Measurements from ENCODE around the gene JOSD1.

JOSD1 gene

GRCh38 chr22:38712486-38713207, 11.9 kb upstream of the JOSD1 start:
- DNase-seq (ENCODE audit: low spot score), result no peak

DNA sequence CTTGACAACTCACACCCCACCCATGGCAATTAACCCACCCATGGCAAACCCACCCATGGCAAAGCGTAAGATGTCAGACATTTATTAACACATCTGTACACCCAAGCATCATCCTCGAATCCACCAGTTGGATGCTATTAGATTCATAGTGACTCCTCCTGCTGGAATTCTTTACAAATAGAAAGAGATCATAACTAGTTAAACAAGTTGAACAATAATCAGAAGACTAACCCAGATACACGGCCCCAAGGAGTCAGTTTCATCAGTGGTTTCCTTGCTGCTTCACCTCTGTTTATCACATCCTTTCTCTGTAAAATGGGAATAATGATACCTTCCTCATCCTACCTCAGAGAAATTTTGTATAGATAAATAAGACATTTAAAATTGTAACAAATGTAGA, 10.1 kb upstream of the JOSD1 start:
- no peak for DNase-seq (ENCODE audit: low spot score)

DNA sequence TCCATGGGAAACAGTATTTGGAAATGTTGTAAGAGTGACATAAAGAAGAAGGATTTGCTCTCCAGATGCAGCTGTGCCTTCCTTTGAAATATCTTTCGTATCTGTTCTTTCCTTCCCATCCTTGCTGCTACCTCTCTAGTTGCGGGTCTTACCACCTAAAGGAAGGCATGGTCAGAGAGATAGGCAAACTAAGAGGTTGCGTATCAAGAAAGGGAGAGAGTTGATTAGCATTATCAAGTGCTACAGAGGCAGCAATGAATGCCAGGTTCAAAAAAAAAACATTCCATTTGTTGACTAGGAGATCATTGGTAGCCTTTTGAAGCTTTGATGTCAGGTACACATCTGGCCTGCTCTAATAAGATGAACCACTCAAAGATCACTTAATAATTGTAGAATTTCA, 9.6 kb upstream of the JOSD1 start:
- no peak for DNase-seq (ENCODE audit: low spot score)

DNA sequence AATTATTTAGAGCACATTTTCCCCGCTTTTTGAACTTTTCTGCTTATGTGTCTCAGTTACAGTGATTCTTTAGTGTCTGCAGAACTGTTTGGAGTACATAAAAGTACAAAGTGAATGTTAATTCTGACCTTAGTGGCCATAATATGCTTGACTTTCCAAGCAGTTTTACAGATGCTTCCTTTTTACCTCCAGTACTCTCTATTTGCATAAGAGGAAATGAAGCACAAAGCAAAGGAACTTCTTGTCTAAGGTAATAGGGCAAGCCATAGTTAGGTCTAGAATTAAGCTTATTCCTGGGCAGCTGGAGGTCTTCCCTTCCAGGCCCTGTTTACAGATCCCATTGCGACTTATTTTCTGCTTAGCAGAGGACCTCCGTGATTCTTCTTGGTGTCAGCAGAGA, 8.6 kb upstream of the JOSD1 start:
- DNase-seq (ENCODE audit: low spot score), result no peak

DNA sequence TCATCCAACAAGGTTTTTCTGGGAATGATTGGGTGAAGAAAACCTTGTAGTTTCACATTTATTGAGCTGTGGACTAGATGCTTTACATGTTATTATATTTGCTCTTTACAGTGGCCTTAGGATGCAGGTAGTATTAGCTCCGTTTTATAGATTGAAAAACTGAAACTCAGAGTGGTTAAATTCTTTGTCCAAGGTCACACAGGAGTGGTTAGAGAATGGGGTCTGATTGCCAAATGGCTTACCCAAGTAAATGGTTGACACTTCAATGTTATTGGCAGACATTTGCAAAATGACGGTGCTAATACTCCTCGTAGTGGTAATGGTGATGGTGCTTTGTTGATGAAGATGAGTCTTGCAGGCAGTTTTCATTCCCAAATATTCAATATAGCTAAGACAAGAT, 7.2 kb upstream of the JOSD1 start:
- DNase-seq (ENCODE audit: low spot score), result no peak

DNA sequence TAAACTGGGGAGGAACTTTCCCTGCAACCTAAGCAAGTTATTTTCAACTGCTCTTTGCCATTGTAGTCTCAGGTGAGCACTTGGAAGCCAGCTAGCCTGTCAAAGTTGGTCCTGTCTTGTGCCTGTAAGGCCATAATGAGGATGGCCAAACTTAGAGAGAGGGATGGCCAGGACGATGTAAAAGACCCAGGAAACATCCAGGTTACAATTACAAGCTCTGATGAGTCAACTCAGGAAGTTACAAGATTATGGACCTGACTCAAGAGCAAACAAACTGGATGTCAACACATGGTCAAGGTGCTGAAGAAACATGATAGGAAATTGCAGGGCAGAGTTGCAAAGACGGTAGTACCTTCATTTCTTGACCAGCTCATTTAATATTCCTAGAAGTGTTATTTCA, 6.6 kb upstream of the JOSD1 start:
- no peak for DNase-seq (ENCODE audit: low spot score)

GRCh38 chr22:38706901-38707195, 6.1 kb upstream of the JOSD1 start:
- no peak for DNase-seq (ENCODE audit: low spot score)

GRCh38 chr22:38706101-38706900, 5.6 kb upstream of the JOSD1 start:
- peak; percentile 24 for DNase-seq (ENCODE audit: low spot score)

DNA sequence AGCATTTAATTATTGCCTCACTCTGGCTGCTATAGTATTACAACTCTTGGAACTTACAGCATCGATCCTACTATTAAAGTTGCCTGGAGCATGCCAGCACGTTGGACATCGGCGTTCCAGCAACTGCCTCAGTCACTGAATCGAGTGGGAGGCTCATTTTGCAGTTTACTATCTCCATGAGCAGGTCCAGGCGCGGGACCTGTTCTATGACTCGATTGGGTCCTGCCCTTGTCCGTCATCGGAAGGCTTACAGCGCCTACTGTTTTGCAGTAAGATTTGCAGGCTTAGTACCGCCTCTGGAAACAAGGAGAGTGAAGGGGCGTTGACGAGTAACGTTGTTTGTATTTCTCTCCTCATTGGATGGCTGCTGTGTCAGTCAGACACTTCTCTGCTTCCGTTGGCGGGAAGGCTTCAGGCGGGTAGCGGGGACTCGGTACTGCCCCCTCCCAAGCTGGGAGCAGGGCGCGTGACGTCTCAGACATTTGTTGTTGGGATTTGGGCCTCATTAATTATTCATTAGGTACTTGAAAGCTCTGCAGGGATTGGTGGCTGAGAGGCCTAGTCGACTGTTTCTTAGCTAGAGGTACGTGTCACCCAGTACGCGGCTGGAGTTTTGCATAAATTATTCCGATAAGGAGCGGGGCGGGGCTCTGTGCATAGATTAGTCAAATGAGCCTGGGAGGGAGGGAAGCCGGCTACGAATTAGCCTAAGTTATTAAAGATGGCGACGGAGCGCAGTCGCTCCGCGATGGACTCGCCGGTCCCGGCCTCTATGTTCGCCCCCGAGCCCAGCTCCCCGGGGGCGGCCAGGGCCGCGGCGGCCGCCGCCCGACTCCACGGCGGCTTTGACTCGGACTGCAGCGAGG, 4.7 kb upstream of the JOSD1 start, which contains the start of gene GTPBP1:
GTPBP1 (plus strand) TSS at position 710 of the 866 bp plus-strand sequence; CDS start at position 722, 12 bp downstream.
- peak; percentile 100 for DNase-seq (ENCODE audit: low spot score)

DNA sequence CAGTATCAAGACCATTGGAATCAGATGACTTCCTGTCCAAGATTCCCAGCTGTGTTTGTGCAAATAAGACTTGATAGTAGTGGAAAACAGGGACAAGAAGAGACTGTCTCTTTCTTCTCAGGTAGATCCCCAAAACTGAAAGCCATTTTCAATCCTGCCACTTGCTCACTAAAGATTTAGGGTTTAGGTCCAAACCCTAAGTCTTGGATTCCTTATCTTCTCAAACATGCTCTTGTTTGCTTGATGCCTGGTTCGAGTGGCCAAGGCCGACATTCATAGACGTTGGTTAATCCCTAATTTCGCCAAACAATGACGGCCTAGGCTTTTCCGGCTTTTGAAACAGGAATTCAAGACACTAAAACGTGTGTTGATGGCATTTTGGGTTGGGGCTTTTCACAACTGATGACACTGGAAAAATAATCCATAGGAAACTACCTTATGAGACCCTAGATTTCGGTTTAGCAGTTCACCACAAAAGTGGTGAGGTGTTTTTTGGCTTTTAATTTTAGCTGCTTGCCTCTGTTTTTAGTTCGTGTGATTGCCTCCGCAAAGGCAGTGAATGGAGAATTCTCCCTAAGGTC, 4.0 kb upstream of the JOSD1 start:
- no peak for DNase-seq (ENCODE audit: low spot score)

DNA sequence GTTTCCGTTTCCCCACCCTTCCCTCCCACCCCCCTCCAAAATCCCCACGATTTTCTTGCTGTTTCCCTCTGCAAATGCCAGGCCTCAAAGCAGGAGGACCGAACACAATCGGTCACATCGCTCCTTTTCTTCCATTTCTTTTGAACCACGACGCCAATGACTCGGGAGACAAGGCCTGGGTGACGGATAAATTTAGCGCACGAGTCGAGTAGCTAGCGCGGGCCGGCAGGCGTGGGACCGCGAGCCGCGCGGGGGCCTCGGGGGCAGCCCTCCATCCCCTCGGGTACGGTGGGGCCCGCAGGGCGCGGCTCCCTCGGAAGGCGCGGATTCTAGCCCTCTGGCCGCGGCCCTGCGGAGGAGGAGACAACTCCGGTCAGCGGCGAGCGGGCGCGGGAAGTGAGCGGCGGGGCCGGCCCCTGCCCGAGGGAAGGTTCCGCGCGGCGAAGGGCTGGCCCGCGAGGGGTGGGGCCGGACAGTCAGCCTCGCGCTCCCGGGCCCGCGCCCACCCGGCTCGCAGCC, 414 bp downstream of the JOSD1 start:
- no peak for DNase-seq (ENCODE audit: low spot score)

- no peak for DNase-seq (ENCODE audit: low spot score)
Measured at GRCh38 chr22:38699784-38700183, 959 bp downstream of the JOSD1 start.

GRCh38 chr22:38699143-38699542, 1.6 kb downstream of the JOSD1 start:
- DNase-seq (ENCODE audit: low spot score), result no peak

GRCh38 chr22:38698407-38699094, 2.2 kb downstream of the JOSD1 start:
- no peak for DNase-seq (ENCODE audit: low spot score)

DNA sequence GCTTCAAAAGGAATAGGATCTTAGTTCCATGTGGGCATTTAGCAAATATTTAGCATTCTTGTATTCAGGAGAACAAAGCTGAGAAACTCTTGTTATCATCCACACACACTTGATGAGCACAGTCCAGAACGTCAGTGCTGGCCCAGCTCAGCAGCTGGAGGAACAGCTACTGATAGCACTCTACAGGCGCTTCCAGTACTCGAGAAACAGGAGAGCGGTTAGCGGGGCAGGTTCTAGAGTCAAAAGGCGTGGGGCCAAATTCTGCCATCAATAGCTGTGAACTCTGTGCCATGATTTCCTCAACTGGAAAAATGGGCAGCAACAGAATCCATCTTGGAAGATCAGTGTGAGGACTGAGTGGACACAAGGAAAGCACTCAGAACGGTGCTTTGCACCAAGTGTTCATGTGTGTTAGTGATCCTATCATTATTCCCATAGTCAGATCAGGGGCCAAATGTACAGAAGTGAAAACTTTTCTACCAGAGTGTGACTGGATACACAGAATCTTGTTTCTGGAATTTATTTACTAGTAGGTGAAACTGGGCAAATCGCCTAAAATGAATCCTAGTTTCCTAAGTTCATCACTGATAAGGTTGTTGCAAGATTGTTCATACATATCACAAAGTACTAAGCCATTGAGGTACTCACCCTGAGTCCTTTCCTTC, 3.2 kb downstream of the JOSD1 start:
- no peak for DNase-seq (ENCODE audit: low spot score)

- DNase-seq (ENCODE audit: low spot score), result peak; percentile 64
Measured at GRCh38 chr22:38696606-38697424, 3.9 kb downstream of the JOSD1 start.

DNA sequence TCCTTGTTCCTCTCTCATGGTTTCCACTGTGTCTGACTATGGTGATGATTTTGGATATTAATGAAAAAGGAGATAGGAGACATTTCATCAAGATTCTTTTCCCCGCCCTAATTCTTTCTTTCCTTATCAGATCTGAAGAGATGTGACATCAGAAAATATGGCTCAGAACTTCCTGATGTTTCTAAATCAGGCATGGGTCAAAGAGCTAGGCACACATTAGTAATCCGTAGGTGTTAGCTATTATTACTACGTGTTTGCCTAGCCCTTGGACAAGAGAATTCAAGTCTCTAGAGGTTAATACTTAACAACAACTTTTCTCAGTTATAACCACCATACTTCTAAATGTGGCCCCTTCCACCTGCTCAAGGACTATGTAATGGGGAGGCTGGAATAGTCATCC, 5.8 kb downstream of the JOSD1 start:
- no peak for DNase-seq (ENCODE audit: low spot score)

DNA sequence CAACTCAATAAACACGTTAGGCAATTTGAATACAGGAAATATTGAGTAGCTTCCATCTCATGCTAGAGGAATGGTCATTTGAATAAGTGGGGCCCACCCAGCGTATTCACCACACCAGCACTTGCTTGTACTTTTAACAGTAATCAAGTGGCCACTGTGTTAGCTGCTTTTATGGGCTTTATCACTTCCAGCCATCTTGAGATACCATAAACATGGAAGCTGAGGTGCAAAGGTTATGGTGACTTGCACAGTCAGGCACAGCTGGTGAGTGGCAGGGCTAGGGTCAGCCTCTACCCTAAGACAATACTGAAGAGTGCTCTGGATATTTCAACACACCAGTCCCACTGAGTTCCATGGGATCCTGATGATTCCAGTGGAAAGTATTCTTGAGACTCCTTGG, 6.7 kb downstream of the JOSD1 start:
- DNase-seq (ENCODE audit: low spot score), result no peak

DNA sequence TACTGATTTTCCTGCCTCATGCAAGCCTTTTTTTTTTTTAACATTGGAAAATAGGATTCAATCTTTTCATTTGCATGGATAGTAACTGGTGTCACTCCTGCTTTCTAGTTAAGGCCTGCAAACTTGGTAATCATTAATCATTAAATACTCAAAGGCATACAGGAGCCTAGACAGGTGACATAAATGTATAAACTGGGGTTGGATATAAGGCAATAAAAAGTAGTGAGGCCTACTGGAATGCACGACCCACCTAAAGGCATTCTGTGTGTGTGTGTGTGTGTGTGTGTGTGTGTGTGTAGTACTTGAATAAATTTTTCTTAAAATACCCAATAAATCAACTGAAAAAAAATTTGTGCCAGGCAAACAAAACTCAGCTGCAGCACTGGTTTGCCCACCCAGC, 11.1 kb downstream of the JOSD1 start:
- no peak for DNase-seq (ENCODE audit: low spot score)

GRCh38 chr22:38685761-38686160, 15.0 kb downstream of the JOSD1 start:
- no peak for DNase-seq (ENCODE audit: low spot score)

Data from CD4-positive, alpha-beta T cell treated with Interleukin-15 for 4 hours (primary cell).